ENCODE data around the gene CYP19A1. TPM values are rescaled to one million over a fixed set of nuclear protein-coding genes. Genes with fewer than 3 reads are reported as not detected.
A peak's percentile ranks its signal among the peaks of the same experiment; 100 is the strongest.

The CYP19A1 gene
- total RNA-seq, 1 donor from 2014 or later, result not detected

DNA sequence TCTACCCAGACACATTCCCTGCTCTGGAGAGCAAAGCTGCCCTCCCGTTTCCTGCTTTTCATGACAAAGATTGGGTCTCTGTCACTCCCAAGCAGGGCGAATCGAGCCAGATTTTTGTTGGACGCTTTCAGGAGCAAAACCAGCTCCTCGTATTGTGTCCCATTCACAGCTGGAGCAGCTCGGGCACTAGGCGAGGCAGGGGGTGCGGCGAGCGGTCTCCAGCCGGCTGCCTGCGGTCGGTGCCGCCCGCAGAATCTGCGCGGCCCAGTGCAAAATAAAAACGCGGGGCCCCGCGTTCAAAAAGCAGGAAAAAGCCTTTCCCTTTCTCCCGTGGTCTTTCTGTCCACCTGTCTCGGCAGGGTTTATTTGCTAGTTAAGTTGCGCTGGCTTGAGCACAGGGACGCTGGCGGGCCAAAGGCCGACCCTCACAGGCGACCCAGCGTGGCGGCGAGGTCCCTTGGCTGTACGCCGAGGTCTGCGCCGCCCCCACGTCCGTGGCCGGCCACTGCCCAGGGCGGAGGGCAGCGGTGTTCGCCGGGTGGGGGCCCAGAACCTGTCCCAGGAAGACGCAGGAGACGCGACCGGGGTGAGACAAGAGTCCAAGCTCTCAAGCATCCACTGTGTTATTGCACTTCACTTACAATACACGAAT, 71.2 kb downstream of the CYP19A1 start:
- TF ChIP-seq, protein P1, sequence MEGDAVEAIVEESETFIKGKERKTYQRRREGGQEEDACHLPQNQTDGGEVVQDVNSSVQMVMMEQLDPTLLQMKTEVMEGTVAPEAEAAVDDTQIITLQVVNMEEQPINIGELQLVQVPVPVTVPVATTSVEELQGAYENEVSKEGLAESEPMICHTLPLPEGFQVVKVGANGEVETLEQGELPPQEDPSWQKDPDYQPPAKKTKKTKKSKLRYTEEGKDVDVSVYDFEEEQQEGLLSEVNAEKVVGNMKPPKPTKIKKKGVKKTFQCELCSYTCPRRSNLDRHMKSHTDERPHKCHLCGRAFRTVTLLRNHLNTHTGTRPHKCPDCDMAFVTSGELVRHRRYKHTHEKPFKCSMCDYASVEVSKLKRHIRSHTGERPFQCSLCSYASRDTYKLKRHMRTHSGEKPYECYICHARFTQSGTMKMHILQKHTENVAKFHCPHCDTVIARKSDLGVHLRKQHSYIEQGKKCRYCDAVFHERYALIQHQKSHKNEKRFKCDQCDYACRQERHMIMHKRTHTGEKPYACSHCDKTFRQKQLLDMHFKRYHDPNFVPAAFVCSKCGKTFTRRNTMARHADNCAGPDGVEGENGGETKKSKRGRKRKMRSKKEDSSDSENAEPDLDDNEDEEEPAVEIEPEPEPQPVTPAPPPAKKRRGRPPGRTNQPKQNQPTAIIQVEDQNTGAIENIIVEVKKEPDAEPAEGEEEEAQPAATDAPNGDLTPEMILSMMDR (IDR thresholded peaks at IDR 0.05; ENCODE audit: unreplicated experiment), result no peak
- peak overlapping the region; percentile 72 for H3K4me3 Mint-ChIP-seq
- no peak overlapping the region for H3K27ac Mint-ChIP-seq
- H3K9me3 Mint-ChIP-seq, result no peaks in the 10 kb centered on the region
- no peaks in the 10 kb centered on the region for H3K36me3 Mint-ChIP-seq
- peaks cover 24% of the 10 kb centered on the region for H3K27me3 Mint-ChIP-seq (ENCODE audit: low read depth)
- peak in 1 of 2 experiments; percentile 40 for DNase-seq (ENCODE audit: low spot score in 2 of 2, unreplicated experiment in 2 of 2)
- peaks cover 7% of the 10 kb centered on the region for H3K4me1 Mint-ChIP-seq

DNA sequence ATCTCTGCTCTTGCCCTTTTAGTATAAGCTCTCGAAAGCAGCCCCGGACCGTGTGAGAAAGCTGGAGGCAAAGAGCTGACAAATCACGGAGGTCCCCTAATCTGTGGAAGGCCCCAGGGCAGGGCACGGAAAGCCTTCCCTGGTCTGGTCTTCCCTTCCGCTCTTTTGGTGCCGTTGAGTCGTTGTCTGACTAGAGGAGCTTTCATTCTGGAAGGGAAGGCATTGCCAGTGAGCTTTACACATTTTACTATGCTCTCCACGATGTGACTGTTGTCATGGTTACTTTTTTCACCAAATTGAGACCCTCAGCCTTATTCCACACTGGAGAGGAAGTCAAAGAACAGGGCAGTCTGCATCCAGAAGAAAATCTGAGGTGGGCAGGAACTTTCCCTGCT, 71.7 kb downstream of the CYP19A1 start:
- no peak for DNase-seq (ENCODE audit: low spot score in 2 of 2, unreplicated experiment in 2 of 2)
- Mint-ChIP-seq H3K27me3 (ENCODE audit: low read depth) (peaks cover 24% of the 10 kb centered on the region), H3K9me3 (no peaks in the 10 kb centered on the region), H3K4me1 (peaks cover 7% of the 10 kb centered on the region), H3K27ac (no peak overlapping the region), H3K36me3 (no peaks in the 10 kb centered on the region), H3K4me3 (peak overlapping the region; percentile 72)
- TF ChIP-seq, protein P1 (IDR thresholded peaks at IDR 0.05; ENCODE audit: unreplicated experiment), result no peak

DNA sequence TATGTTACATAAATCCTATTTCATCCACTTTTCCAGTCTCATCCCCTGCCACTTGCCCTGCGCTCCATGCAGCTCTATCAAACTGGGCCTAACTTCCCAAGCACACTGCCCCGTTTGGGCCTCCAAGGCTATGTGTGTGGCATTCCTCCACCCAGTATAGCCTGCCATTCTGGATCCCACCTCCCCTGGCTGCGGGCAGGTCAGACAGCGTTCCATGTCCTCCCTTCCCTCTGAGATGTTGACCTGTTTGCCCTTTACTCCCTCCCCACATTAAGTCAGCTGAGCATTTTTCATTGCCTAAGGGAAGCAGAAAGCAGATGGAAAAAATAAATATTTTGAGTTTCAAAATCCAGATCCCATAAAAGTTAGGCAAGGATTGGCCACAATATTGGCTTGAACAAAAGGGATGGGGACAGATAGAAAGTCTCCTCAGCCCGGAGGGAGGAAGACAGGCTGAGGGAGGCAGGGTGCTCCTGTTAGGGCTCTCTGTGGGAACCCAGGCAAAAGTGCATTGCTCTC, 73.3 kb downstream of the CYP19A1 start:
- no peak for DNase-seq (ENCODE audit: low spot score in 2 of 2, unreplicated experiment in 2 of 2)
- Mint-ChIP-seq H3K9me3 (no peaks in the 10 kb centered on the region), H3K4me3 (no peak overlapping the region), H3K27ac (no peak overlapping the region), H3K36me3 (no peaks in the 10 kb centered on the region), H3K27me3 (ENCODE audit: low read depth) (peaks cover 24% of the 10 kb centered on the region), H3K4me1 (peaks cover 7% of the 10 kb centered on the region)
- TF ChIP-seq, protein P1 (IDR thresholded peaks at IDR 0.05; ENCODE audit: unreplicated experiment), result no peak

DNA sequence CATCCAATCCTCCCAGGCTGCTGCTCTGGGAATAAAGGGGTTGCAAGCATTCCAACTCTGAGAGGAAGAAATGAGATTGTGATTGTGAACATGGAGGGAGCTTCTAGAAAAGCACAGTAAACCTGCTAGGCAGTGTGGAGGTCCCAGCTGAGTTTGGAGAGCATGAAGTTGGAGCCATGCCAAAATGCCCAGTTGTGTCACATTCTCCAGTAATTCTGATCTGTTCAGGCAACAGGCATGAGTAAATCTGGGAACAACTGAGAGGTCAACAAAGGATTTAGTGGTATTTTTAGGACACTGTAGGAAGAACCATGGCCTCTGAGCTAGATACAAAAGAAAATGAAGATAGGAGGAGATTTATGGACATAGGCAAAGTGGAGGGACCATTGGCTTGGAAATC, 74.7 kb downstream of the CYP19A1 start:
- H3K9me3 Mint-ChIP-seq, result no peaks in the 10 kb centered on the region
- TF ChIP-seq, protein P1 (IDR thresholded peaks at IDR 0.05; ENCODE audit: unreplicated experiment), result no peak
- H3K27ac Mint-ChIP-seq, result no peak overlapping the region
- H3K4me3 Mint-ChIP-seq, result no peak overlapping the region
- H3K36me3 Mint-ChIP-seq, result no peaks in the 10 kb centered on the region
- DNase-seq (ENCODE audit: low spot score in 2 of 2, unreplicated experiment in 2 of 2), result no peak
- peaks cover 10% of the 10 kb centered on the region for H3K4me1 Mint-ChIP-seq
- peaks cover 16% of the 10 kb centered on the region for H3K27me3 Mint-ChIP-seq (ENCODE audit: low read depth)

DNA sequence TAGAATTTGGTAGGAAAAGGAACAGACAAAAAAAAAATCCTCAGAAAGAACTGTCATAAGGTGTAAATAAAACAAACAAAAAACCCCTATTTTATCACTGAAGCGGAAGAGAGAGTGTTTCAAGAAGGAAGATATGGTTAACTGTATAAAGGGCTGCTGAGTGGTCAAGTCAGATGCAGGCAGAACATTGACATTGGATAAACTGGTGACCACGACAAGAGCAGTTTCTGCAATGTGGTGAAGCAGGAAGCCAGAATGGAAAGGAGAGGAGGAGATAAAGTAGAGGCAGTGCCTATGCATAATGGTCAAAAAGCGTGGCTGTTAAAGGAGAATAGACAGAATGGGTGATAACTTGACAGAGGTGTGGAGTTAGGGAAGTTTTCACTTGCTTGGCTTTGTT, 75.3 kb downstream of the CYP19A1 start:
- peaks cover 10% of the 10 kb centered on the region for H3K4me1 Mint-ChIP-seq
- no peaks in the 10 kb centered on the region for H3K9me3 Mint-ChIP-seq
- TF ChIP-seq, protein P1 (IDR thresholded peaks at IDR 0.05; ENCODE audit: unreplicated experiment), result no peak
- H3K36me3 Mint-ChIP-seq, result no peaks in the 10 kb centered on the region
- DNase-seq (ENCODE audit: low spot score in 2 of 2, unreplicated experiment in 2 of 2), result no peak
- H3K27me3 Mint-ChIP-seq (ENCODE audit: low read depth), result peaks cover 12% of the 10 kb centered on the region
- no peak overlapping the region for H3K27ac Mint-ChIP-seq
- no peak overlapping the region for H3K4me3 Mint-ChIP-seq

Data from mesothelial cell of epicardium (in vitro differentiated cells).